ENCODE data around the gene DMD.

GRCh38 chrX:31181377-31182000 lies 2029.9 kb downstream of the DMD start:
- TF ChIP-seq CTCF (conservative IDR thresholded peaks at IDR 0.05; ENCODE audit: low read length) = no peak
- no peak for TF ChIP-seq EZH2phosphoT487 (IDR thresholded peaks at IDR 0.05; ENCODE audit: borderline replicate concordance)
